HG03103 (cell line): ENCODE measurements around the gene ADARB2.
"Not testable (repeated sequence)": the region's sequence is repeated elsewhere in the genome, so short reads cannot be mapped to it uniquely, and the experiment has no call there.

Source experiments
- ATAC-seq: cut with Tn5 transposase; IDR thresholded peaks from one replicate; pipeline ENCODE4 v1.9.1; 2021; ENCODE audit warnings: low read depth; ENCODE audit not compliant: unreplicated experiment

Gene ADARB2

DNA sequence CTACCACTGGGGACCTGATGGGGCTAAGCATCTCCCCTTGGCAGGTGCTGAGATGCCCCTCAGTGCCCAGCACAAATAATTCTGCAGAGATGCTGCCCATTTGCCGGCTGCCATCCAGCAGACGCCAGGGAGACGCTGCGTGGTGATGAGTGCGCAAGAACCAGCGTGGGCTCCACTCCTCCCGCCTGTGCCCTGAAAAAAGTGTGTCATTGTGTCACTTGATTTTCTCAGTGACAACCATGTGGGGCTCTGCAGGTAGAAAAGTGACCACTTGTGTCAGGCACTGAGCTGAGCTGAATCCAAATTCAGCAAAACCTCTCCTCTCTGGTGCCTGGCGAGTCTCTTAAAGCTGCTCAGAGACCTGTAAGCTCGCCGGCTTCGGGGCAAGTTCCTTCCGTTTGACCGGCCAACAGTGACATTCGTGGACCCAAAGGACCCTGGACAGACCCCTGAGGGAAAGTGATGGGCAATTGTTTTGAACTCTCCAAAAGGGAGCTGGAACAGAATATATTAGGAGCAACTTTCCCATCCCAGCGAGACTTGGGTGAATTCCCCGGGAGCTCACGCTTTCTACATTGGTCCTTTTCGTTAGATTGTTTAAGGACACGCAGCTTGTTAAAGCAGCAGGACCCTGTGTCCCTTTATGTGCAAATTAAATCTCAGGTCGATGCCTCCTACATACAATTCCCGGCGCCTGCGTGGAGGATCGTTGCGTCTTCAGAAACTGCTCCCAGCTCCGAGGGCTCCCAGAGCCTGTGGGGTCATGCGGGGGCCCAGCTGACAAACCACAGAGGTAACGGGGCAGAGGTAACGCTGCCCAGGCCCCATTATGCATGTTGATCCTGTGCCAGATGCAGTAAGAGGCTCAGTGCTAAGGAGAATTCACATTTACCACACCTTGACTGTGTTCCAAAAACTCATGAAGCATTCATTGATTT lies 332.7 kb downstream of the ADARB2 start:
- ATAC-seq, result no peak

- ATAC-seq, result no peak
Measured at GRCh38 chr10:1403508-1404322, 333.6 kb downstream of the ADARB2 start.

DNA sequence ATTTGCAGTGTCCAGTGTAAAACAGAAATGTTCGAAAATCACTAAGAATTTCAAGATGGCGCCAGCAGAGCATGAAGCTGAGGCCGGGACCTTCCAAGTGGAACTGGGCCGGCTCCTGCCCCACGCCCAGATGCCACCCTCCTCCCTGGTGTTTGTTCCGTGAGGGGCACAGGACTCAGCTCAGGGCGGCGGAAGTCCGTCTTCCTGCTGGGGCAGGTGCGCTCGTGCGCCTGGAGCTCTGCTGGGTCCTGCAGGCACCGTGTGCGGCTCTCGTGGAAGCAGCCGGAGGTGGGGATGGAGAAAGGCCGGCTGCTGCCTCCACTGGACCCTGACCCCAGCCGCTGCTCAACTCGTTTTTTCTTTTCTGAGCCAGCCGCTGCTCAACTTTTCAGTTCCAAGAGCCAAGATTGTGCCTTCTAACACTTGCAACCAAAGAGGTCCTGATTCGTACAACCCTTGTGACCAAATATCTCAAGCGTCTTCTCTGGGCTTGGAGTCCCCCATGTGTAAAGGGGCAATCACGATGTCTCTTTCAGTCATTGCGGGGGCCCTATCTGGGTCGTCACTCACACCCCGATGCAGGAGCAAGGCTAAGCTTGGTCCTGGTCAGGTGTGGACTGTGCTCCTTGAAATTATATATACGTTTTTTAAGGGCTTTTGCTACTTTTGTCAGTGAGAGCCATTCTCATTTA lies 334.4 kb downstream of the ADARB2 start:
- ATAC-seq, result no peak

- no peak for ATAC-seq
Measured at GRCh38 chr10:1402016-1402770, 335.1 kb downstream of the ADARB2 start.

- ATAC-seq, result no peak
Measured at GRCh38 chr10:1401071-1401965, 336.0 kb downstream of the ADARB2 start.

GRCh38 chr10:1400101-1401070 lies 336.9 kb downstream of the ADARB2 start:
- no peak for ATAC-seq

- ATAC-seq, result no peak
Measured at GRCh38 chr10:1399431-1400100, 337.8 kb downstream of the ADARB2 start.

GRCh38 chr10:1398626-1399410 lies 338.5 kb downstream of the ADARB2 start:
- no peak for ATAC-seq

- ATAC-seq, result not testable (repeated sequence)
Measured at GRCh38 chr10:1398116-1398515, 339.2 kb downstream of the ADARB2 start.

DNA sequence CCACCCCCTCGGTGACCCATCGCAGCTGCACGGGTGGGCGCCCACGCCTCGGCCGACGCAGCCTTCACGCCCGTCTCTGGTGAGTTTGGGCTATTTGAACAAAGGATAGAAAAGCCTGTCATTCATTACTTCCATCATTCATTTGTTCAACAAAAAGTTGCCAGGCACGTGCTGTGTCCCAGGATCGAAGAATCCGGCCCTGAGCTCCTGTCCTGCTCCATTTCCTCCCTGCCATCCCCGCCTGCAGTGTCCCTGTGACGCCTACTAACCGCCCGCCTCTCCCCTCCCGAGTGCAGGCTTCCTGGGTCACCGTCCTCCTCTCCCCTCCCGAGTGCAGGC lies 341.1 kb downstream of the ADARB2 start:
- no peak for ATAC-seq

- no peak for ATAC-seq
Measured at GRCh38 chr10:1395481-1396296, 341.6 kb downstream of the ADARB2 start.

GRCh38 chr10:1395025-1395480 lies 342.3 kb downstream of the ADARB2 start:
- no peak for ATAC-seq

- no peak for ATAC-seq
Measured at GRCh38 chr10:1394155-1394912, 343.0 kb downstream of the ADARB2 start.

DNA sequence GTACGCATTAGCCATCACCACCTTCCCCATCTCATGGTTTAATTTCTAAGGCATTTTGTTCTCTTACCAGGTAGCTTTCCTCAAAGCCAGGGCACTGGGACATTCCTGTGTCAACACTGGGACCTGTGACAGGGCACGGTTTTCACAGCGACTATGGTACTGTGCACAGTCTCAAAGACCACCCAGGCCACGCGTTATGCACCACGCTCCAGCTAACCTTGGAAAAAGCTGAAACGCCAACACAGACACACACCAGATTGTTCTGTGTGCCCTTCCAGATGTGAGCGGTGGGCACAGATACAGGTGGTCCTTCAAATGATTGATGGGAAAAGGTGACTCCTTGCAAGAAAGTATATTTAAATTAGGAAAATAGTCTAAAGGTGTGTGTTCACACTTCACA lies 343.8 kb downstream of the ADARB2 start:
- ATAC-seq, result no peak

DNA sequence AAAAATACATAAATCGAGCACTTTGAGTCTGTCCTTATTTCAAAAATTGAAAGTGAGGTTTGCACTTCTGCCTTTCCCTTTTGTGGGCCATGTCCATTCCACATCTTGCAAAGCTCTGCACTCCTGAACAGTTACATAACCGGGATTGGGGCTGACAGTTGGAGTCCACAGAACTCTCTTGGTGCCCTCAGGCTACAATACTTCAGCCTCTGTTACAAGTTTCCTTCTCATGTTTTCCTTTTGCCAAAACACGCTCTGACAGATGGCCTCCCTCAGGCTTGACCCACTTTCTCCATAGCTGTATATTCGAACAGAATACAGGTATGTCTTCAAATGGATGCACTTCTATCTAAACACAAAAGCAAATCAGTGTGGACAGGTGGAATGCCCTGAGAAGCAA lies 345.2 kb downstream of the ADARB2 start:
- ATAC-seq, result no peak
